GM12892 (cell line): Measurements from ENCODE around the gene RGP1.

ENCODE experiments used
- POLR2A ChIP-seq: IDR thresholded peaks from 2 replicates; pipeline ENCODE4 v1.6.1; 2011; ENCODE audit warnings: low read depth, low read length, control low read depth
- POLR2AphosphoS5 ChIP-seq: IDR thresholded peaks from 2 replicates; pipeline ENCODE4 v1.6.1; 2011; ENCODE audit warnings: low read depth, low read length, control low read depth

GRCh38 chr9:35800530-35800929, 51.4 kb downstream of the RGP1 start:
- TF ChIP-seq POLR2AphosphoS5 = no peak
- TF ChIP-seq POLR2A = no peak
